Measurements from ENCODE around the gene SMAD3. TPM values are rescaled to one million over a fixed set of nuclear protein-coding genes. Genes with fewer than 3 reads are reported as not detected.
A peak's percentile ranks its signal among the peaks of the same experiment; 100 is the strongest.

The SMAD3 gene
- total RNA-seq, 1 experiment from 2014 or later = 89.2 TPM

- ATAC-seq (peak; percentile 7), DNase-seq (ENCODE audit: low read depth, low spot score) (no peak)
- CTCF ChIA-PET = no interaction called here
- no TSS peak for BruUV-seq (replicated peaks)
- H4K20me1 ChIP-seq (ENCODE audit: insufficient read depth) = no peaks in the 10 kb centered on the region
- H3K9me2 ChIP-seq (ENCODE audit: insufficient read depth) = no peaks in the 10 kb centered on the region
- H3K27me3 ChIP-seq (ENCODE audit: insufficient read depth, low read length) = no peaks in the 10 kb centered on the region
- H3K9ac ChIP-seq (ENCODE audit: low read length) = peak overlapping the region; percentile 36
- H2AFZ ChIP-seq (ENCODE audit: low read depth, low read length, poor library complexity, severe bottlenecking) = no peak overlapping the region
- no peaks in the 10 kb centered on the region for H3K79me2 ChIP-seq (ENCODE audit: insufficient read depth, low read length)
- no peak for TF ChIP-seq ZNF274 (IDR thresholded peaks at IDR 0.05; ENCODE audit: low read depth, low read length)
- TF ChIP-seq EZH2 (IDR thresholded peaks at IDR 0.05) = no peak
- TF ChIP-seq SP1 (IDR thresholded peaks at IDR 0.05; ENCODE audit: low read depth) = no peak
- no peak for TF ChIP-seq POLR2A (IDR thresholded peaks at IDR 0.05; ENCODE audit: borderline replicate concordance, extremely low read depth, insufficient read depth, insufficient read length)
- TF ChIP-seq EZH2phosphoT487 (IDR thresholded peaks at IDR 0.05; ENCODE audit: borderline replicate concordance) = no peak
- no peak for TF ChIP-seq YY1 (IDR thresholded peaks at IDR 0.05; ENCODE audit: extremely low read depth, insufficient replicate concordance, low read depth, low read length)
- TF ChIP-seq JUND (IDR thresholded peaks at IDR 0.05) = no peak
- no peak for TF ChIP-seq ELF1 (IDR thresholded peaks at IDR 0.05; ENCODE audit: borderline replicate concordance, low read depth)
- TF ChIP-seq ZFX (IDR thresholded peaks at IDR 0.05) = no peak
- no peak for TF ChIP-seq EGR1 (IDR thresholded peaks at IDR 0.05; ENCODE audit: low read depth)
- no peak for TF ChIP-seq CTCF (IDR thresholded peaks at IDR 0.05 in 2 of 3, conservative IDR thresholded peaks at IDR 0.05 in 1 of 3; ENCODE audit: borderline replicate concordance in 1 of 3, insufficient read depth in 1 of 3, low read depth in 2 of 3, low read length in 2 of 3)
- no peak for TF ChIP-seq MAX (IDR thresholded peaks at IDR 0.05)
- no peak for TF ChIP-seq FOSL1 (IDR thresholded peaks at IDR 0.05; ENCODE audit: low read depth)
- TF ChIP-seq REST (IDR thresholded peaks at IDR 0.05; ENCODE audit: low read depth) = no peak
- TF ChIP-seq CEBPB (IDR thresholded peaks at IDR 0.05; ENCODE audit: low read depth) = no peak
- TF ChIP-seq SIN3A (IDR thresholded peaks at IDR 0.05; ENCODE audit: low read depth) = no peak
- TF ChIP-seq CBX3 (IDR thresholded peaks at IDR 0.05; ENCODE audit: low read depth) = no peak
- no peak for TF ChIP-seq POLR2AphosphoS5 (IDR thresholded peaks at IDR 0.05; ENCODE audit: low read depth, low read length)
- RAD21 ChIA-PET (ENCODE audit: low non-redundant PET in 1 of 2, low total read pairs in 2 of 2, uncharacterized antibody in 2 of 2, unreplicated experiment in 2 of 2) = interaction anchor here in 1 of 2 experiments (0.7 kb wide), 1 partner anchor 104 kb away, joined by 3 read pairs; no protein-coding TSS in a partner anchor
- peaks cover 29 to 30% of the 10 kb centered on the region in 2 experiments for H3K4me1 ChIP-seq (ENCODE audit: control insufficient read depth in 1 of 2, insufficient read depth in 2 of 2, low read length in 2 of 2)
- POLR2A ChIA-PET = interaction anchor here (0.7 to 1.8 kb wide), 4 partner anchors 18 to 131 kb away, joined by 3 to 5 read pairs (median 3); partner anchors contain the start of gene SMAD3
- intact Hi-C loops (cut with micrococcal nuclease) = loop anchor here (5.0 kb wide), 2 partner anchors 83 to 97 kb away; no protein-coding TSS in a partner anchor
- no peak overlapping the region; the same call in 1 of the 2 replicates for H3K4me2 ChIP-seq (ENCODE audit: low read length)
- H3K27ac ChIP-seq (ENCODE audit: low read depth, low read length) = peak overlapping the region; percentile 50
- H3K36me3 ChIP-seq (ENCODE audit: control insufficient read depth in 1 of 2, insufficient read depth in 2 of 2, low read length in 2 of 2) = no peaks in the 10 kb centered on the region
- no peak overlapping the region for H3K4me3 ChIP-seq (replicated peaks in 1 of 2; ENCODE audit: low read depth in 1 of 2, low read length in 2 of 2)
- no peaks in the 10 kb centered on the region for H3K9me3 ChIP-seq (ENCODE audit: control insufficient read depth in 1 of 2, insufficient read depth in 1 of 2, low read depth in 1 of 2, low read length in 2 of 2)
Measured at GRCh38 chr15:67043939-67044771, 21.2 kb upstream of the SMAD3 start.
